CD1c-positive myeloid dendritic cell (primary cell): Measurements from ENCODE around the gene INF2.
"Not testable (repeated sequence)": the region's sequence is repeated elsewhere in the genome, so short reads cannot be mapped to it uniquely, and the experiment has no call there.

ENCODE experiments used
- DNase-seq: peaks from one replicate; pipeline ENCODE4 v3.0.0-alpha.2; 2016; ENCODE audit errors: extremely low spot score

INF2 gene

GRCh38 chr14:104721505-104722431 lies 32.4 kb downstream of the INF2 start:
- DNase-seq: no peak

GRCh38 chr14:104722938-104723650 lies 33.7 kb downstream of the INF2 start:
- DNase-seq: peak; percentile 19

- DNase-seq: peak; percentile 65
Measured at GRCh38 chr14:104723651-104724406, 34.4 kb downstream of the INF2 start, which contains the start of gene ADSS1. ADSS1 (plus strand) TSS chr14:104724229; CDS start chr14:104724271, 42 bp downstream.

GRCh38 chr14:104724407-104724980 lies 35.1 kb downstream of the INF2 start:
- DNase-seq: no peak

GRCh38 chr14:104724981-104725771 lies 35.8 kb downstream of the INF2 start:
- no peak for DNase-seq

GRCh38 chr14:104725772-104726548 lies 36.5 kb downstream of the INF2 start:
- no peak for DNase-seq

GRCh38 chr14:104726600-104727451 lies 37.4 kb downstream of the INF2 start:
- no peak for DNase-seq

- DNase-seq: no peak
Measured at GRCh38 chr14:104728631-104729030, 39.2 kb downstream of the INF2 start.

GRCh38 chr14:104729176-104729834 lies 39.9 kb downstream of the INF2 start:
- DNase-seq: not testable (repeated sequence)

GRCh38 chr14:104729835-104730181 lies 40.4 kb downstream of the INF2 start:
- no peak for DNase-seq

GRCh38 chr14:104730487-104730886 lies 41.1 kb downstream of the INF2 start:
- no peak for DNase-seq

- DNase-seq: no peak
Measured at GRCh38 chr14:104731320-104732294, 42.2 kb downstream of the INF2 start.

- DNase-seq: no peak
Measured at GRCh38 chr14:104732355-104732804, 43.0 kb downstream of the INF2 start.

GRCh38 chr14:104732931-104733681 lies 43.7 kb downstream of the INF2 start:
- DNase-seq: no peak

GRCh38 chr14:104734051-104734587 lies 44.7 kb downstream of the INF2 start:
- DNase-seq: no peak

- no peak for DNase-seq
Measured at GRCh38 chr14:104734601-104734990, 45.2 kb downstream of the INF2 start.
